ENCODE results near the gene BRIP1.

Gene BRIP1

GRCh38 chr17:61709567-61709966 is 153.8 kb downstream of the BRIP1 start:
- Histone ChIP-seq H3K4me1 (ENCODE audit: control insufficient read depth, insufficient read depth, low read length) (no peaks in the 10 kb centered on the region), H3K9ac (ENCODE audit: low read length) (no peak overlapping the region), H3K36me3 (ENCODE audit: control insufficient read depth, insufficient read depth, low read length, severe bottlenecking) (no peaks in the 10 kb centered on the region), H3K4me3 (ENCODE audit: low read length) (no peak overlapping the region), H3K27me3 (replicated peaks; ENCODE audit: control insufficient read depth, insufficient read depth, low read length) (no peaks in the 10 kb centered on the region), H3K9me3 (ENCODE audit: control insufficient read depth, low read length) (no peaks in the 10 kb centered on the region)
- DNase-seq (ENCODE audit: low read depth), result no peak

DNA sequence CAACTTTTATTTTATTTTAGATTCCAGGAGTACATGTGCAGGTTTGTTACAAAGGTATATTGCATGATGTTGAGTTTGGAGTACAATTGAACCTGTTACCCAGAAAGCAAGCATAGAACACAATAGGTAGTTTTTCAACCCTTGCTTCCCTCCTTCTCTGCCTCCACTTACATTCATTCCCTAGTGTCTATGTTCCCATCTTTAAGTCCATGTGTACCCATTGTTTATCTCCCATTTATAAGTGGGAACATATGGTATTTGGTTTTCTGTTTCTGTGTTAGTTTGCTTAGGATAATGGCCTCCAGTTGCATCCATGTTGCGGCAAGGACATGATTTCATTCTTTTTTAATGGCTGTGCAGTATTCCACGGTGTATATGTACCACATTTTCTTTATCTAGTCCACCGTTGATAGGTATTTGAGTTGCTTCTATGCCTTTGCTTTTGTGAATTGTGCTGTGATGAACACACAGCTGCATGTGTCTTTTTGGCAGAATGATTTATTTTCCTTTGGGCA is 158.3 kb downstream of the BRIP1 start:
- peaks cover 13% of the 10 kb centered on the region for H3K9me3 ChIP-seq (ENCODE audit: control insufficient read depth, low read length)
- no peaks in the 10 kb centered on the region for H3K4me1 ChIP-seq (ENCODE audit: control insufficient read depth, insufficient read depth, low read length)
- H3K9ac ChIP-seq (ENCODE audit: low read length), result no peak overlapping the region
- no peak overlapping the region for H3K4me3 ChIP-seq (ENCODE audit: low read length)
- no peak for DNase-seq (ENCODE audit: low read depth)
- no peaks in the 10 kb centered on the region for H3K27me3 ChIP-seq (replicated peaks; ENCODE audit: control insufficient read depth, insufficient read depth, low read length)
- no peaks in the 10 kb centered on the region for H3K36me3 ChIP-seq (ENCODE audit: control insufficient read depth, insufficient read depth, low read length, severe bottlenecking)

DNA sequence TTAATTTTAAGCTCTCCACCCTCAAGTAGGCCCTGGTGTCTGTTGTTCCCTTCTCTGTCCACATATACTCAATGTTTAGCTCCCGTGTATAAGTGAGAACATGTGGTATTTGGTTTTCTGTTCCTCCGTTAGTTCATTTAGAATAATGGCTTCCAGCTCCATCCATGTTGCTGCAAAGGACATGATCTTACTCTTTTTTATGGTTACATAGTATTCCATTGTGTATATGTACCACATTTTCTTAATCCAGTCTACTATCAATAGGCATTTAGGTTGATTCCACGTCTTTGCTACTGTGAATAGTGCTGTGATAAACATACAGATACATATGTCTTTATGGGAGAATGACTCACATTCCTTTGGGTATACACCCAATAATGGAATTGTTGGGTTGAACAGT is 160.9 kb downstream of the BRIP1 start:
- Histone ChIP-seq H3K9ac (ENCODE audit: low read length) (no peak overlapping the region), H3K27me3 (replicated peaks; ENCODE audit: control insufficient read depth, insufficient read depth, low read length) (no peaks in the 10 kb centered on the region), H3K4me3 (ENCODE audit: low read length) (no peak overlapping the region), H3K9me3 (ENCODE audit: control insufficient read depth, low read length) (peaks cover 32% of the 10 kb centered on the region), H3K4me1 (ENCODE audit: control insufficient read depth, insufficient read depth, low read length) (no peaks in the 10 kb centered on the region), H3K36me3 (ENCODE audit: control insufficient read depth, insufficient read depth, low read length, severe bottlenecking) (no peaks in the 10 kb centered on the region)
- no peak for DNase-seq (ENCODE audit: low read depth)

DNA sequence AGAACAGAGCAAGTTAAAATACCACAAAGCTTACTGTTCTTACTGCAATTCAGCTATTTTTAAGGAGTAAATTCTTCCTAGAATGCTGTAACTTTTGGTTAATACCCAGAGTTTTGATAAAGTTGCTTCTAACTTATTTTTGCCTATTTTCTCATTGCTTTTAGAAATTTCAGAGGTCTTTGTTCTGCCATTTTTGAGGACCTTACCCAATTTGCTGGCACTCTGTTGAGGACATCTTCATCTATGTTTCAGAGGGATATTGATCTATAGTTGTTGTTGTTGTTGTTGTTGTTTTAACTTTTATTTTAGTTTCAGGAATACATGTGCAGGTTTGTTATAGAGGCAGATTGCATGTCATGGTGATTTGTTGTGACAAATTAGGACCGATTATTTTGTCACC is 161.3 kb downstream of the BRIP1 start:
- DNase-seq (ENCODE audit: low read depth), result no peak
- H3K4me3 ChIP-seq (ENCODE audit: low read length), result no peak overlapping the region
- H3K4me1 ChIP-seq (ENCODE audit: control insufficient read depth, insufficient read depth, low read length), result no peaks in the 10 kb centered on the region
- H3K9ac ChIP-seq (ENCODE audit: low read length), result no peak overlapping the region
- no peaks in the 10 kb centered on the region for H3K36me3 ChIP-seq (ENCODE audit: control insufficient read depth, insufficient read depth, low read length, severe bottlenecking)
- H3K9me3 ChIP-seq (ENCODE audit: control insufficient read depth, low read length), result peaks cover 32% of the 10 kb centered on the region
- H3K27me3 ChIP-seq (replicated peaks; ENCODE audit: control insufficient read depth, insufficient read depth, low read length), result no peaks in the 10 kb centered on the region

DNA sequence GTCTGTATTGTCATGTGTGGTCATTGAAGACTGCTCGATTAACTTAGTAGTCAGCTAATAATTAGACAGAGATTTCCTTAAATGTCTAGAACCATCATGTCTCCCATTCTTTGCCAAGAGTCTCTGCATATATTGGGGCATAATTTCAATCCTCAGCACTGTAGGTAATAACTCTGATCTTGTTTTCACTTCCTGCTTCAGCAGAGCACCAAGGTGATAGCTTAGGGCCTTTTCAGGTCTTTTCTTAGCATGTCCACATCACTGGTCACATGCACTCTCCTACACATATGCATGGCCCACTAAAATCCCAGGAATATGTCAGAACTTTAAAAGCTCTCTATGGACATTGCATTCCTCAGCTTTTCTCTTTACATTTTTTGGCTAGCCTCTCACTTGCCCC is 162.0 kb downstream of the BRIP1 start:
- H3K27me3 ChIP-seq (replicated peaks; ENCODE audit: control insufficient read depth, insufficient read depth, low read length), result no peaks in the 10 kb centered on the region
- no peaks in the 10 kb centered on the region for H3K4me1 ChIP-seq (ENCODE audit: control insufficient read depth, insufficient read depth, low read length)
- H3K9ac ChIP-seq (ENCODE audit: low read length), result no peak overlapping the region
- no peak overlapping the region for H3K4me3 ChIP-seq (ENCODE audit: low read length)
- peaks cover 32% of the 10 kb centered on the region for H3K9me3 ChIP-seq (ENCODE audit: control insufficient read depth, low read length)
- no peaks in the 10 kb centered on the region for H3K36me3 ChIP-seq (ENCODE audit: control insufficient read depth, insufficient read depth, low read length, severe bottlenecking)
- no peak for DNase-seq (ENCODE audit: low read depth)

DNA sequence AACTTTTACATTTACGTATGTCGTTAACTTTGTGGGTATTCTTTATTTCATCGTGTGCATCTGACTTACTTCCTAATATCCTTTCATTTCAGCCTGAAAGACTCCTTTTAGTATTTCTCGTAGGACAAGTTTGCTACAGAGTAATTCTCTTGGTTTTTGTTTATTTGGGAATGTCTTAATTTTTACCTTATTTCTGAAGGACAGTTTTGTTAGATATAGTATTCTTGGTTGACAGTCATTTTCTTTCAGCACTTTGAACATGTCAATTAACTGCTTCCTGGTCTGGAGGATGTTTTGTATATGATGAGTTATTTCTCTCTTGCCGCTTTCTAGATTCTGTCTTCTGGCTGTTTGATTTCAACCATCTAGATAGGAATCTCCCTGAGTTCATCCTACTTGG is 163.1 kb downstream of the BRIP1 start:
- no peak overlapping the region for H3K4me3 ChIP-seq (ENCODE audit: low read length)
- H3K9me3 ChIP-seq (ENCODE audit: control insufficient read depth, low read length), result peaks cover 32% of the 10 kb centered on the region
- DNase-seq (ENCODE audit: low read depth), result no peak

DNA sequence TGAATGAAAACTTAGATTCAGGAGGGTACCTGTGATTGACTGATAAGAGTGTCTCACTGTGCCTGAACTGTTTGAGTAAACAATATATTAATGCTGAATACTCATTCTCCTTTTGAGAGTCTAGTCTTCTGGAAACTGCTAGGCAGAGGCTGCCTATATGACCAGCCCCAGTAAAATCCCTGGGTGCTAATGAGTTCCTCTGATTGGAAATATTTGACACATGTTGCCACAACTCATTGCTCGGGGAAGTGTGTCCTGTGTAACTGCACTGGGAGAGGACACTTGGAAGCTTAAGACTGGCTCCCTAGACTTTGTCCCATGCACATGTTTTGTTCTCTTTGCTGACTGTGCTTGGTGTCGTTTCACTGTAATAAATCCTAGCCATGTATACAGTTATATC is 163.6 kb downstream of the BRIP1 start:
- peaks cover 32% of the 10 kb centered on the region for H3K9me3 ChIP-seq (ENCODE audit: control insufficient read depth, low read length)
- no peaks in the 10 kb centered on the region for H3K27me3 ChIP-seq (replicated peaks; ENCODE audit: control insufficient read depth, insufficient read depth, low read length)
- no peak overlapping the region for H3K4me3 ChIP-seq (ENCODE audit: low read length)
- H3K36me3 ChIP-seq (ENCODE audit: control insufficient read depth, insufficient read depth, low read length, severe bottlenecking), result no peaks in the 10 kb centered on the region
- H3K9ac ChIP-seq (ENCODE audit: low read length), result no peak overlapping the region
- H3K4me1 ChIP-seq (ENCODE audit: control insufficient read depth, insufficient read depth, low read length), result no peaks in the 10 kb centered on the region
- DNase-seq (ENCODE audit: low read depth), result no peak

More for the DNA sequence above, 163.1 kb downstream of the BRIP1 start:
- H3K9ac ChIP-seq (ENCODE audit: low read length), result no peak overlapping the region
- H3K36me3 ChIP-seq (ENCODE audit: control insufficient read depth, insufficient read depth, low read length, severe bottlenecking), result no peaks in the 10 kb centered on the region
- H3K4me1 ChIP-seq (ENCODE audit: control insufficient read depth, insufficient read depth, low read length), result no peaks in the 10 kb centered on the region
- H3K27me3 ChIP-seq (replicated peaks; ENCODE audit: control insufficient read depth, insufficient read depth, low read length), result no peaks in the 10 kb centered on the region

- Histone ChIP-seq H3K4me3 (ENCODE audit: low read length) (peak overlapping the region; percentile 12), H3K9me3 (ENCODE audit: control insufficient read depth, low read length) (peaks cover 32% of the 10 kb centered on the region), H3K9ac (ENCODE audit: low read length) (no peak overlapping the region), H3K27me3 (replicated peaks; ENCODE audit: control insufficient read depth, insufficient read depth, low read length) (no peaks in the 10 kb centered on the region), H3K36me3 (ENCODE audit: control insufficient read depth, insufficient read depth, low read length, severe bottlenecking) (no peaks in the 10 kb centered on the region), H3K4me1 (ENCODE audit: control insufficient read depth, insufficient read depth, low read length) (no peaks in the 10 kb centered on the region)
- no peak for DNase-seq (ENCODE audit: low read depth)
Measured at GRCh38 chr17:61699032-61699431, 164.3 kb downstream of the BRIP1 start.

DNA sequence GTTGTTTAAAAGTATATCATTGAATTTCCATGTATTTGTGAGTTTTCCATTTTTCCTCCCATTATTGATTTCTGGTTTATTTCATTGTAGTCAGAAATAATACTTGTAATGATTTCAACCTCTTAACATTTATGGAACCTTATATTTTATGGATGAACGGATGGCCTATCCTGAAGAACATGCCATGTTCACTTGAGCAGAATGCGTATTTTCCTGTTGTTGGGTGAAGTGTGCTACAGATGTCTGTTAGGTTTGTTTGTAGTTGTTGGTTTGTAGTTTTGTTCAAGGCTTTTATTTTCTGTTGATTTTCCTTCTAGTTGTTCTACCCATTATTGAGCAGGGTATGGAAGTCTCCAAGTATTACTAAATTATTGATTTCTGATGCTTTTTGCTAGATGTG is 165.1 kb downstream of the BRIP1 start:
- Histone ChIP-seq H3K9me3 (ENCODE audit: control insufficient read depth, low read length) (peaks cover 32% of the 10 kb centered on the region), H3K36me3 (ENCODE audit: control insufficient read depth, insufficient read depth, low read length, severe bottlenecking) (no peaks in the 10 kb centered on the region), H3K27me3 (replicated peaks; ENCODE audit: control insufficient read depth, insufficient read depth, low read length) (no peaks in the 10 kb centered on the region), H3K4me3 (ENCODE audit: low read length) (no peak overlapping the region), H3K4me1 (ENCODE audit: control insufficient read depth, insufficient read depth, low read length) (no peaks in the 10 kb centered on the region), H3K9ac (ENCODE audit: low read length) (no peak overlapping the region)
- DNase-seq (ENCODE audit: low read depth), result no peak

- H3K9ac ChIP-seq (ENCODE audit: low read length), result no peak overlapping the region
- DNase-seq (ENCODE audit: low read depth), result no peak
- H3K36me3 ChIP-seq (ENCODE audit: control insufficient read depth, insufficient read depth, low read length, severe bottlenecking), result no peaks in the 10 kb centered on the region
- H3K4me3 ChIP-seq (ENCODE audit: low read length), result no peak overlapping the region
- H3K4me1 ChIP-seq (ENCODE audit: control insufficient read depth, insufficient read depth, low read length), result no peaks in the 10 kb centered on the region
- peaks cover 27% of the 10 kb centered on the region for H3K9me3 ChIP-seq (ENCODE audit: control insufficient read depth, low read length)
- no peaks in the 10 kb centered on the region for H3K27me3 ChIP-seq (replicated peaks; ENCODE audit: control insufficient read depth, insufficient read depth, low read length)
Measured at GRCh38 chr17:61695779-61696337, 167.5 kb downstream of the BRIP1 start.

DNA sequence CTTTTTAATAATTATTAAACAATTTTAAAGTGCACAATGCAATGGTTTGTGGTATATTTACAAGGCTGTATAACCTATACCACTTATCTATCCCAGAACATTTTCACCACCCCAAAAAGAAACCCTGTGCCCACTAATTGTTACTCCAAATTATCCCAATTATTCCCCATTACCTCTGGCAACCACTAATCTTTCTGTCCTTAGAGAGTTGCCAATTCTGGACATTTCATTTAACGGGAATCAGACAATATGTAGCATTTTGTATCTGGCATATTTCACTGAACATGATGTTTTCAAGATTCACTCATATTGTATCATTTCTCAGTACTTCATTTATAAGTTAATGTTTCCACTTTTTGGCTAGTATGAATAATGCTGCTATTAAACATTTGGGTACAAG is 169.2 kb downstream of the BRIP1 start:
- no peak overlapping the region for H3K4me3 ChIP-seq (ENCODE audit: low read length)
- no peak for DNase-seq (ENCODE audit: low read depth)
- H3K4me1 ChIP-seq (ENCODE audit: control insufficient read depth, insufficient read depth, low read length), result no peaks in the 10 kb centered on the region
- H3K9me3 ChIP-seq (ENCODE audit: control insufficient read depth, low read length), result peaks cover 10% of the 10 kb centered on the region
- H3K36me3 ChIP-seq (ENCODE audit: control insufficient read depth, insufficient read depth, low read length, severe bottlenecking), result no peaks in the 10 kb centered on the region
- no peaks in the 10 kb centered on the region for H3K27me3 ChIP-seq (replicated peaks; ENCODE audit: control insufficient read depth, insufficient read depth, low read length)
- H3K9ac ChIP-seq (ENCODE audit: low read length), result no peak overlapping the region

DNA sequence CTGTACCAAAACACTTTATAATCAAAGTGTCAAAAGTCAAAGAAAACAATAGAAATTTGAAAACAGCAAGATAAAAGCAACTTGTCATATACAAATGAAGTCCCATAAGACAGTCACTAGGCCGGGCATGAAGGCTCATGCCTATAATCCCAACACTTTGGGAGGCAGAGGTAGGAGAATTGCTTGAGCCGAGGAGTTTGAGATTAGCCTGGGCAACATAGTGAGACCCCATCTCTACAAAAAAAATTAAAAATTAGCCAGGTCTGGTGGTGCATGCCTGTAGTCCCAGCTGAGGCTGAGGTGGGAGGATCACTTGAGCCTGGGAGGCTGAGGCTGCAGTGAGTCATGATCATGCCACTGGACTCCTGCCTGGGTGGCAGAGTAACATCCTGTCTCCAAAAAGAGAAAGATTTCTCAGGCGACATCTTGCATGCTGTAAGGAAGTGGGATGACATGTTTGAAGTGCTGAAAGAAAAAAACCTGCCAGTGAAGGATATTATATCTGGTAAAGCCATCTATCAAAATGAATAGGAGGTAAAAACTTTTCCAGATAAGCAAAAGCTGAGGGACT is 173.6 kb downstream of the BRIP1 start:
- Histone ChIP-seq H3K9ac (ENCODE audit: low read length) (no peak overlapping the region), H3K9me3 (ENCODE audit: control insufficient read depth, low read length) (no peaks in the 10 kb centered on the region), H3K27me3 (replicated peaks; ENCODE audit: control insufficient read depth, insufficient read depth, low read length) (no peaks in the 10 kb centered on the region), H3K4me3 (ENCODE audit: low read length) (no peak overlapping the region), H3K4me1 (ENCODE audit: control insufficient read depth, insufficient read depth, low read length) (no peaks in the 10 kb centered on the region), H3K36me3 (ENCODE audit: control insufficient read depth, insufficient read depth, low read length, severe bottlenecking) (no peaks in the 10 kb centered on the region)
- no peak for DNase-seq (ENCODE audit: low read depth)
